Measurements from ENCODE around the gene VAMP2. TPM values are rescaled to one million over a fixed set of nuclear protein-coding genes. Genes with fewer than 3 reads are reported as not detected.

The VAMP2 gene
- total and polyA plus RNA-seq, 9 of the 15 experiments (the other 6 are each of a cell fraction or from before 2014, with no cell fraction given), result 2.3 to 31.8 (median 6.0) TPM

- no peak for TF ChIP-seq CTCF (IDR thresholded peaks at IDR 0.05 in 2 of 3, conservative IDR thresholded peaks at IDR 0.05 in 1 of 3; ENCODE audit: insufficient read depth in 2 of 3, low read depth in 1 of 3, low read length in 3 of 3)
- no peak for TF ChIP-seq ZFPM2 (CRISPR knock-in tag; IDR thresholded peaks at IDR 0.05)
- TF ChIP-seq CREB5 (CRISPR knock-in tag; IDR thresholded peaks at IDR 0.05), result no peak
- no peak for TF ChIP-seq ZBTB7A (IDR thresholded peaks at IDR 0.05; ENCODE audit: borderline replicate concordance, control insufficient read depth, low read depth, low read length)
- peak; percentile 79; the same call in 1 of the 2 replicates for TF ChIP-seq MXI1 (IDR thresholded peaks at IDR 0.05; ENCODE audit: low read depth, low read length)
- no peak for TF ChIP-seq CAMTA2 (CRISPR knock-in tag; conservative IDR thresholded peaks at IDR 0.05)
- no peak for TF ChIP-seq PATZ1 (CRISPR knock-in tag; IDR thresholded peaks at IDR 0.05; ENCODE audit: borderline replicate concordance)
- TF ChIP-seq FOSL1 (tag; conservative IDR thresholded peaks at IDR 0.05), result no peak; the same call in 1 of the 2 replicates
- no peak for TF ChIP-seq TRIM28 (IDR thresholded peaks at IDR 0.05)
- TF ChIP-seq POLR3A (IDR thresholded peaks at IDR 0.05; ENCODE audit: borderline replicate concordance, extremely low read depth, insufficient read depth, insufficient read length), result no peak
- TF ChIP-seq ZBTB12 (CRISPR knock-in tag; IDR thresholded peaks at IDR 0.05), result peak; percentile 63; the same call in 1 of the 2 replicates
- TF ChIP-seq ZNF551 (CRISPR knock-in tag; IDR thresholded peaks at IDR 0.05), result no peak
- TF ChIP-seq ZNF280B (CRISPR knock-in tag; IDR thresholded peaks at IDR 0.05), result no peak
- no peak for TF ChIP-seq NCOA4 (IDR thresholded peaks at IDR 0.05; ENCODE audit: partially characterized antibody)
- peak; percentile 99 for TF ChIP-seq RBFOX2 (IDR thresholded peaks at IDR 0.05; ENCODE audit: low read depth, low read length)
- TF ChIP-seq CCAR2 (IDR thresholded peaks at IDR 0.05; ENCODE audit: low read depth, low read length), result no peak
Observed at GRCh38 chr17:8209907-8210760, 47.4 kb upstream of the VAMP2 start, which contains the start of gene AURKB (continued).
